ENCODE results near the gene THBS2.

The THBS2 gene

DNA sequence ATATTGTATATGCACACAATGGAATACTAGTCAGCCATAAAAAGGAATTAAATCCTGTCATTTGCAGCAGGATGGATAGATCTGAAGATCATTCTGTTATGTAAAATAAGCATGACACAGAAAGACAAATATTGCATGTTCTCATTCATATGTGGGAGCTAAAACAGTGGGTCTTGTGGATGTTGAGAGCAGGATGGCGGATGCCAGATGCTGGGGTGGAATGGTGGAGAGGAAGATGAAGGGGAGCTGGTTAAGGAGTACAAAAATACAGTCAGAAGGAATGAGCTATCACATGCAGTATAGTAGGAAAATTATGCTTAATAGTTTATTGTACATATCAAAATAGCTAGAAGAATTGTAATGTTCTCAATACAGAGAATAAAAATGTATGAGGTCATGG is 41.8 kb downstream of the THBS2 start:
- no peaks in the 10 kb centered on the region for H3F3A ChIP-seq (ENCODE audit: low read depth)
- H3K4me3 ChIP-seq (ENCODE audit: low read length, poor library complexity, severe bottlenecking): no peak overlapping the region
- no peak overlapping the region for H2AFZ ChIP-seq (ENCODE audit: low read length)
- H3K9me3 ChIP-seq (ENCODE audit: insufficient read depth, low read depth, low read length): peaks cover 10% of the 10 kb centered on the region; the same call in 1 of the 2 replicates
- no peak overlapping the region for H3K4me2 ChIP-seq (ENCODE audit: low read depth, low read length, poor library complexity, severe bottlenecking)
- H3K4me1 ChIP-seq (ENCODE audit: insufficient read depth, low read length, poor library complexity, severe bottlenecking): no peaks in the 10 kb centered on the region
- no peaks in the 10 kb centered on the region for H3K9me2 ChIP-seq (replicated peaks; ENCODE audit: low read depth, low read length)
- no peak overlapping the region for H3K9ac ChIP-seq (ENCODE audit: low read depth, low read length, poor library complexity, severe bottlenecking)
- no peaks in the 10 kb centered on the region for H3K36me3 ChIP-seq (ENCODE audit: insufficient read depth, low read length)
- no peak for TF ChIP-seq EZH2phosphoT487 (IDR thresholded peaks at IDR 0.05; ENCODE audit: borderline replicate concordance)
- TF ChIP-seq, protein P1, sequence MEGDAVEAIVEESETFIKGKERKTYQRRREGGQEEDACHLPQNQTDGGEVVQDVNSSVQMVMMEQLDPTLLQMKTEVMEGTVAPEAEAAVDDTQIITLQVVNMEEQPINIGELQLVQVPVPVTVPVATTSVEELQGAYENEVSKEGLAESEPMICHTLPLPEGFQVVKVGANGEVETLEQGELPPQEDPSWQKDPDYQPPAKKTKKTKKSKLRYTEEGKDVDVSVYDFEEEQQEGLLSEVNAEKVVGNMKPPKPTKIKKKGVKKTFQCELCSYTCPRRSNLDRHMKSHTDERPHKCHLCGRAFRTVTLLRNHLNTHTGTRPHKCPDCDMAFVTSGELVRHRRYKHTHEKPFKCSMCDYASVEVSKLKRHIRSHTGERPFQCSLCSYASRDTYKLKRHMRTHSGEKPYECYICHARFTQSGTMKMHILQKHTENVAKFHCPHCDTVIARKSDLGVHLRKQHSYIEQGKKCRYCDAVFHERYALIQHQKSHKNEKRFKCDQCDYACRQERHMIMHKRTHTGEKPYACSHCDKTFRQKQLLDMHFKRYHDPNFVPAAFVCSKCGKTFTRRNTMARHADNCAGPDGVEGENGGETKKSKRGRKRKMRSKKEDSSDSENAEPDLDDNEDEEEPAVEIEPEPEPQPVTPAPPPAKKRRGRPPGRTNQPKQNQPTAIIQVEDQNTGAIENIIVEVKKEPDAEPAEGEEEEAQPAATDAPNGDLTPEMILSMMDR (conservative IDR thresholded peaks at IDR 0.05; ENCODE audit: low read length): no peak
- no peaks in the 10 kb centered on the region for H3K79me2 ChIP-seq (ENCODE audit: insufficient read depth, low read length)
- no peaks in the 10 kb centered on the region for H4K20me1 ChIP-seq (ENCODE audit: insufficient read depth, low read length, poor library complexity, severe bottlenecking)
- no peaks in the 10 kb centered on the region for H3K27me3 ChIP-seq (ENCODE audit: insufficient read depth, low read length, poor library complexity, severe bottlenecking)

DNA sequence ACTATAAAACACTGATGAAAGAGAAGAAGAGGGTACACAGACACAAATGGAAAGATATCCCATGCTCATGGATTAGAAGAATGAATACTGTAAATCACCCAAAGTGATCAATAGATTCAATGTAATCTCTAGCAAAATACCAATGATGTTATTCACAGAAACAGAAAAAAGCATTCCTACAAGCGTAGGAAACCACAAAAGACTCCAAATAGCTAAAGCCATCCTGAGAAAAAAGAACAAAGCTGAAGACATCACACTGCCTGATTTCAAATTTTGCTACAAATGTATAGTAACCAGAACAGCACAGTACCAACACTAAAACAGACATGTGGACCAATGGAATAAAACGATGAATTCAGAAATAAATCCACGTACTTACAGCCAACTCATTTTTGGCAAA is 43.0 kb downstream of the THBS2 start:
- Histone ChIP-seq H3K4me2 (ENCODE audit: low read depth, low read length, poor library complexity, severe bottlenecking) (no peak overlapping the region), H3K9ac (ENCODE audit: low read depth, low read length, poor library complexity, severe bottlenecking) (no peak overlapping the region), H3F3A (ENCODE audit: low read depth) (no peaks in the 10 kb centered on the region), H3K9me3 (ENCODE audit: insufficient read depth, low read depth, low read length) (peaks cover 10% of the 10 kb centered on the region; the same call in 1 of the 2 replicates), H3K4me3 (ENCODE audit: low read length, poor library complexity, severe bottlenecking) (no peak overlapping the region), H3K27me3 (ENCODE audit: insufficient read depth, low read length, poor library complexity, severe bottlenecking) (no peaks in the 10 kb centered on the region), H3K79me2 (ENCODE audit: insufficient read depth, low read length) (no peaks in the 10 kb centered on the region), H3K4me1 (ENCODE audit: insufficient read depth, low read length, poor library complexity, severe bottlenecking) (no peaks in the 10 kb centered on the region), H4K20me1 (ENCODE audit: insufficient read depth, low read length, poor library complexity, severe bottlenecking) (no peaks in the 10 kb centered on the region), H3K36me3 (ENCODE audit: insufficient read depth, low read length) (no peaks in the 10 kb centered on the region), H2AFZ (ENCODE audit: low read length) (no peak overlapping the region), H3K9me2 (replicated peaks; ENCODE audit: low read depth, low read length) (no peaks in the 10 kb centered on the region)
- TF ChIP-seq, protein P1 (conservative IDR thresholded peaks at IDR 0.05; ENCODE audit: low read length): no peak
- no peak for TF ChIP-seq EZH2phosphoT487 (IDR thresholded peaks at IDR 0.05; ENCODE audit: borderline replicate concordance)

DNA sequence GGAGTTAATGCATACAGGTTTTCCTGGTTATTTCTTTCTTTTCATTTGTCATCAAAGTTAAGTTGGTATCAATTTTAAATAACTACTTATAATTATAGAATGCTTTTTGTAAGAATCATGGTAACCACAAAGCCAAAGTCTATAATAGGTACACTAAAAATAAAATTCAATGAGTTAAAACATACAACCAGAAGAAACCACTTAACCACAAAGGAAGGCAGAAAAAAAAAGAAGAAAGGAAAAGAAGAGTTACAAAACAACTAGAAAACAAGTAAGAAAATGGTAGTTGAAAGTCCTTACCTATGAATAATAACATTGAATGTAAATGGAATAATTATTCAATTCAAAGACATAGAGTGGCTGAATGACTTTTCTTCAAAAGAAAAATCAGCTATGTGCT is 45.6 kb downstream of the THBS2 start:
- H3F3A ChIP-seq (ENCODE audit: low read depth): no peaks in the 10 kb centered on the region
- H3K9ac ChIP-seq (ENCODE audit: low read depth, low read length, poor library complexity, severe bottlenecking): no peak overlapping the region
- H3K9me3 ChIP-seq (ENCODE audit: insufficient read depth, low read depth, low read length): peaks cover 8% of the 10 kb centered on the region; the same call in 1 of the 2 replicates
- H3K79me2 ChIP-seq (ENCODE audit: insufficient read depth, low read length): no peaks in the 10 kb centered on the region
- no peaks in the 10 kb centered on the region for H3K27me3 ChIP-seq (ENCODE audit: insufficient read depth, low read length, poor library complexity, severe bottlenecking)
- H3K9me2 ChIP-seq (replicated peaks; ENCODE audit: low read depth, low read length): no peaks in the 10 kb centered on the region
- H3K4me2 ChIP-seq (ENCODE audit: low read depth, low read length, poor library complexity, severe bottlenecking): no peak overlapping the region
- no peaks in the 10 kb centered on the region for H3K36me3 ChIP-seq (ENCODE audit: insufficient read depth, low read length)
- no peaks in the 10 kb centered on the region for H4K20me1 ChIP-seq (ENCODE audit: insufficient read depth, low read length, poor library complexity, severe bottlenecking)
- no peaks in the 10 kb centered on the region for H3K4me1 ChIP-seq (ENCODE audit: insufficient read depth, low read length, poor library complexity, severe bottlenecking)
- TF ChIP-seq, protein P1 (conservative IDR thresholded peaks at IDR 0.05; ENCODE audit: low read length): no peak
- TF ChIP-seq EZH2phosphoT487 (IDR thresholded peaks at IDR 0.05; ENCODE audit: borderline replicate concordance): no peak
- no peak overlapping the region for H3K4me3 ChIP-seq (ENCODE audit: low read length, poor library complexity, severe bottlenecking)
- H2AFZ ChIP-seq (ENCODE audit: low read length): no peak overlapping the region
